Hepatocyte (in vitro differentiated cells): ENCODE data around the gene ART1. TPM values are rescaled to one million over a fixed set of nuclear protein-coding genes. Genes with fewer than 3 reads are reported as not detected.

Experiments used
- DNase-seq: peaks from one replicate; pipeline ENCODE4 v3.0.0-alpha.2; 2016; ENCODE audit warnings: low spot score
- H2AFZ ChIP-seq: fragments of 200-600 bp; sonication (generic); 2 replicates; pipeline ENCODE4 v1.6.0; 2016; ENCODE audit warnings: antibody characterized with exemption, mild to moderate bottlenecking
- H3K27ac ChIP-seq: fragments of 200-600 bp; sonication (generic); 2 replicates; pipeline ENCODE4 v1.5.1; 2016; ENCODE audit warnings: mild to moderate bottlenecking
- H3K27me3 ChIP-seq: fragments of 200-600 bp; sonication (generic); 2 replicates; pipeline ENCODE4 v1.6.1; 2016
- H3K36me3 ChIP-seq: fragments of 200-600 bp; sonication (generic); replicated peaks from 2 replicates; pipeline ENCODE4 v1.5.1; 2016; ENCODE audit warnings: low read depth; ENCODE audit not compliant: insufficient read depth
- H3K4me1 ChIP-seq: fragments of 200-600 bp; sonication (generic); 2 replicates; pipeline ENCODE4 v1.5.1; 2016; ENCODE audit warnings: mild to moderate bottlenecking, moderate library complexity; ENCODE audit not compliant: insufficient read depth
- H3K4me2 ChIP-seq: fragments of 200-600 bp; sonication (generic); 2 replicates; pipeline ENCODE4 v1.6.0; 2016
- H3K4me3 ChIP-seq: fragments of 200-600 bp; sonication (generic); 2 replicates; pipeline ENCODE4 v1.5.1; 2016; ENCODE audit warnings: mild to moderate bottlenecking
- H3K79me2 ChIP-seq: fragments of 200-600 bp; sonication (generic); 2 replicates; pipeline ENCODE4 v1.6.0; 2017; ENCODE audit warnings: mild to moderate bottlenecking
- H3K9me2 ChIP-seq: fragments of 200-600 bp; sonication (generic); replicated peaks from 2 replicates; pipeline ENCODE4 v1.6.0; 2017; ENCODE audit warnings: mild to moderate bottlenecking; ENCODE audit not compliant: insufficient read depth
- H3K9me3 ChIP-seq: fragments of 200-600 bp; sonication (generic); 2 replicates; pipeline ENCODE4 v1.5.1; 2016; ENCODE audit warnings: low read depth, mild to moderate bottlenecking
- H4K20me1 ChIP-seq: fragments of 200-600 bp; sonication (generic); 2 replicates; pipeline ENCODE4 v1.6.0; 2016; ENCODE audit warnings: mild to moderate bottlenecking; ENCODE audit not compliant: insufficient read depth, poor library complexity, severe bottlenecking
- CTCF ChIP-seq: fragments of 200-600 bp; sonication (generic); IDR thresholded peaks from 2 replicates; pipeline ENCODE4 v1.5.1; 2016; ENCODE audit warnings: antibody characterized with exemption, mild to moderate bottlenecking; ENCODE audit not compliant: poor library complexity
- EZH2 ChIP-seq: fragments of 200-600 bp; sonication (generic); IDR thresholded peaks from 2 replicates; pipeline ENCODE4 v1.6.1; 2016; ENCODE audit warnings: antibody characterized with exemption, mild to moderate bottlenecking, borderline replicate concordance
- EZH2phosphoT487 ChIP-seq: fragments of 200-600 bp; sonication (generic); IDR thresholded peaks from one replicate; pipeline ENCODE4 v1.6.1; 2018; ENCODE audit warnings: antibody characterized with exemption, mild to moderate bottlenecking, low read depth, moderate library complexity; ENCODE audit not compliant: unreplicated experiment, severe bottlenecking
- WGBS: methylation state at CpG from one replicate; pipeline ENCODE4 v1.1.6; 2016; ENCODE audit warnings: low lambda C conversion rate; ENCODE audit errors: missing lambda C conversion rate; 5-methylcytosine and 5-hydroxymethylcytosine counted together
- polyA plus RNA-seq: library from polyadenylated mRNA; unstranded; fragments of >200 nt; fragmentation: Nextera tagmentation; extraction: Ambion mirVana; gene quantifications from 2 replicates; pipeline ENCODE4 v1.2.1, GENCODE V29; 2016
- total RNA-seq: library from RNA; depleted of rRNA; stranded (reverse); fragments of >200 nt; gene quantifications from 2 replicates; pipeline ENCODE4 v1.2.3, GENCODE V29; 2014

ART1 gene
- total and polyA plus RNA-seq, 2 experiments from 2014 or later, result not detected

- Histone ChIP-seq H4K20me1 (no peaks in the 10 kb centered on the region), H3K79me2 (no peaks in the 10 kb centered on the region), H3K4me2 (no peak overlapping the region), H3K9me3 (no peaks in the 10 kb centered on the region), H3K36me3 (no peaks in the 10 kb centered on the region), H3K4me1 (no peaks in the 10 kb centered on the region), H3K27ac (no peak overlapping the region), H3K27me3 (no peaks in the 10 kb centered on the region), H2AFZ (no peak overlapping the region), H3K4me3 (no peak overlapping the region), H3K9me2 (no peaks in the 10 kb centered on the region)
- TF ChIP-seq EZH2 (no peak), CTCF (no peak), EZH2phosphoT487 (no peak)
- 96% methylated on average over 6 of the region's 6 CpGs for WGBS
- DNase-seq, result no peak
Measured at GRCh38 chr11:3665336-3666022, 20.6 kb downstream of the ART1 start.

- 97% methylated on average over 17 of the region's 17 CpGs for WGBS
- Histone ChIP-seq H3K9me3 (no peaks in the 10 kb centered on the region), H3K79me2 (no peaks in the 10 kb centered on the region), H3K4me2 (no peak overlapping the region), H2AFZ (no peak overlapping the region), H3K27me3 (no peaks in the 10 kb centered on the region), H3K9me2 (no peaks in the 10 kb centered on the region), H3K36me3 (no peaks in the 10 kb centered on the region), H3K4me3 (no peak overlapping the region), H3K27ac (no peak overlapping the region), H3K4me1 (no peaks in the 10 kb centered on the region), H4K20me1 (no peaks in the 10 kb centered on the region)
- no peak for DNase-seq
- no peak for TF ChIP-seq EZH2phosphoT487
- TF ChIP-seq EZH2, result no peak
Measured at GRCh38 chr11:3666023-3666530, 21.1 kb downstream of the ART1 start.

- Histone ChIP-seq H3K36me3 (no peaks in the 10 kb centered on the region), H3K4me3 (no peak overlapping the region)
Measured at GRCh38 chr11:3667149-3668035, 22.5 kb downstream of the ART1 start.

More at GRCh38 chr11:3667149-3668035, 22.5 kb downstream of the ART1 start:
- Histone ChIP-seq H2AFZ (no peak overlapping the region), H3K79me2 (no peaks in the 10 kb centered on the region), H3K9me2 (no peaks in the 10 kb centered on the region), H3K4me2 (no peak overlapping the region), H3K4me1 (no peaks in the 10 kb centered on the region), H3K9me3 (no peaks in the 10 kb centered on the region), H4K20me1 (no peaks in the 10 kb centered on the region), H3K27ac (no peak overlapping the region), H3K27me3 (no peaks in the 10 kb centered on the region)
- whole genome bisulfite sequencing, result 98% methylated on average over 87 of the region's 89 CpGs
- DNase-seq, result no peak
- TF ChIP-seq EZH2phosphoT487 (no peak), EZH2 (no peak), CTCF (no peak)
